Measurements from ENCODE around the gene CROCC2. TPM values are rescaled to one million over a fixed set of nuclear protein-coding genes. Genes with fewer than 3 reads are reported as not detected.

Gene CROCC2
- polyA plus RNA-seq, 6 donors from 2014 or later, result not detected

GRCh38 chr2:240879105-240879504 is 27.0 kb upstream of the CROCC2 start:
- no peak overlapping the region for H3K4me3 Mint-ChIP-seq
- ATAC-seq (ENCODE audit: low read depth in 2 of 2) (no peak), DNase-seq (no peak)
- H3K4me1 Mint-ChIP-seq, result no peaks in the 10 kb centered on the region
- no peaks in the 10 kb centered on the region for H3K36me3 Mint-ChIP-seq
- peak overlapping the region in 1 of 6 donors; percentile 38 for H3K27ac Mint-ChIP-seq
- H3K9me3 Mint-ChIP-seq, result no peaks in the 10 kb centered on the region
- H3K27me3 Mint-ChIP-seq, result peaks cover 0 to 6% (median 5%) of the 10 kb centered on the region in 3 donors

DNA sequence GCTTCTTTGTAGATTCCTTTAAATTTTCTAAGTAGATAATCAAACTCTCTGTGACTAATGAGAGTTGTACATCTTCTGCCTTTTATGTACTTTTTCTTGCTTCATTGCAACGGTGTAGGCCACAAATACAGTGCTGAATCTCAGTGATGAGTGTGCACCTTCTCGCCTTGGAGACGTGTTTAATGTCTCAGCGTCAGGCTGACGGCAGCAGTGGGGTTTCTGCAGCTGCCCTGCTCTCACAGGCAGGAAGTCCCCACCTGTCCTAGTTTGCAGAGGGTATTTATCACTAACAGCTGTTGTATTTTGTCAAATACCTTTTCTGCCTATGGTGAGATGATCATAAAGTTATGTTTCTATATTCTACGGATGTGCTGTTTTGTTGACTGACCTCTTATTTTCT is 24.2 kb upstream of the CROCC2 start:
- no peak overlapping the region for H3K4me3 Mint-ChIP-seq
- ATAC-seq (ENCODE audit: low read depth in 2 of 2) (no peak), DNase-seq (no peak)
- H3K4me1 Mint-ChIP-seq, result peaks cover 0 to 8% (median 8%) of the 10 kb centered on the region in 3 donors
- peaks cover 0 to 6% (median 5%) of the 10 kb centered on the region in 3 donors for H3K27me3 Mint-ChIP-seq
- H3K36me3 Mint-ChIP-seq, result no peaks in the 10 kb centered on the region
- H3K27ac Mint-ChIP-seq, result no peak overlapping the region
- no peaks in the 10 kb centered on the region for H3K9me3 Mint-ChIP-seq

DNA sequence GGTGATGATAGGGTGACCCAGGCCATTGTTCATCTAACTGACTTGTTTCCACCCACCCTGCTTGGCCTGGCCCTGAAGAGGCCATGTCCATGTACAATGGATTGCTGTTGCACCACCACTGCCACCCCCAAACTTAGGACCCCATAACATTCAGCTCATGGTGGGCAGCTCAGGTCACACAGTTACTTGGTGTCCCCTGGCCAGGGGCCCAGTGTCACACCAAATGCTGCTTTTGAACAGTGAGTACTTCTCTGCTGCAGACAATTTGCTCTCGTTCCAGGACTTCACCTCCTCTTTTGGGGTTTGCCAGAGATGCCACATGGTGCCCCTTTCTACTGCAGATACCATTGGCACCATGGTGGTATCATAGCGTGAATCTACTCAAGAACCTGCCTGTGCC is 21.9 kb upstream of the CROCC2 start:
- no peak for ATAC-seq (ENCODE audit: low read depth in 2 of 2)
- Mint-ChIP-seq H3K27me3 (peaks cover 0 to 6% (median 5%) of the 10 kb centered on the region in 3 donors), H3K27ac (no peak overlapping the region)

DNA sequence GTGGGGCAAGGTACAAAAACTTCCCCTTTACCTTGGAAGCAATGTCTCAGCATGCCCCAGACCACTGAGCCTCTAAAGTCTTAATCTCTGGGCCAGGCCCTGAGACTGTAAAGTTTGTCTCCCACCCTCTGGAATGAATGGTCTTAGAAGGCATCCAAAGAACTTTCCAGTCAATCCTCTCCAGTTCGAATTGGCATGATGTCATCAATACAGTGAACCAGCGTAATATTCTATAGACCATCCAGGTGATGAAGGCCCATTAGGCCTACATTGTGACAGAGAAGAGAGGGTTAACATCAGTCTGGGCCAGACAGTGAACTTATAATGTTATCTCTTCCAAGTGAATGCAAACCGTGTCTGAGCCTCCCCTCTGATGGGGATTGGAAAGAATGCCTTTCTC is 21.4 kb upstream of the CROCC2 start:
- ATAC-seq (ENCODE audit: low read depth in 2 of 2) (no peak), DNase-seq (no peak)
- H3K36me3 Mint-ChIP-seq, result no peaks in the 10 kb centered on the region
- H3K27ac Mint-ChIP-seq, result no peak overlapping the region
- peaks cover 0 to 8% (median 8%) of the 10 kb centered on the region in 3 donors for H3K4me1 Mint-ChIP-seq
- H3K9me3 Mint-ChIP-seq, result no peaks in the 10 kb centered on the region
- H3K4me3 Mint-ChIP-seq, result no peak overlapping the region
- peaks cover 0 to 6% (median 5%) of the 10 kb centered on the region in 3 donors for H3K27me3 Mint-ChIP-seq

More for the DNA sequence above, 21.9 kb upstream of the CROCC2 start:
- no peaks in the 10 kb centered on the region for H3K36me3 Mint-ChIP-seq
- H3K4me1 Mint-ChIP-seq, result peaks cover 0 to 8% (median 8%) of the 10 kb centered on the region in 3 donors
- DNase-seq, result no peak
- no peaks in the 10 kb centered on the region for H3K9me3 Mint-ChIP-seq
- H3K4me3 Mint-ChIP-seq, result no peak overlapping the region

- H3K27me3 Mint-ChIP-seq, result peaks cover 0 to 6% (median 0%) of the 10 kb centered on the region in 3 donors
- H3K4me3 Mint-ChIP-seq, result no peak overlapping the region
- H3K27ac Mint-ChIP-seq, result no peak overlapping the region
- no peaks in the 10 kb centered on the region for H3K9me3 Mint-ChIP-seq
- DNase-seq (no peak), ATAC-seq (ENCODE audit: low read depth in 2 of 2) (no peak)
- H3K36me3 Mint-ChIP-seq, result no peaks in the 10 kb centered on the region
- peaks cover 0 to 8% (median 8%) of the 10 kb centered on the region in 3 donors for H3K4me1 Mint-ChIP-seq
Measured at GRCh38 chr2:240885566-240885965, 20.6 kb upstream of the CROCC2 start.

GRCh38 chr2:240886023-240886565 is 20.0 kb upstream of the CROCC2 start:
- Mint-ChIP-seq H3K27ac (peak overlapping the region in 1 of 6 donors; percentile 48), H3K27me3 (peaks cover 0 to 3% (median 0%) of the 10 kb centered on the region in 3 donors), H3K9me3 (no peaks in the 10 kb centered on the region), H3K36me3 (no peaks in the 10 kb centered on the region), H3K4me3 (no peak overlapping the region), H3K4me1 (peaks cover 0 to 8% (median 8%) of the 10 kb centered on the region in 3 donors)
- no peak for DNase-seq
- no peak for ATAC-seq (ENCODE audit: low read depth in 2 of 2)

GRCh38 chr2:240886678-240887609 is 19.2 kb upstream of the CROCC2 start:
- H3K9me3 Mint-ChIP-seq, result no peaks in the 10 kb centered on the region
- no peaks in the 10 kb centered on the region for H3K36me3 Mint-ChIP-seq
- H3K27me3 Mint-ChIP-seq, result peaks cover 0 to 3% (median 0%) of the 10 kb centered on the region in 3 donors
- no peak overlapping the region for H3K27ac Mint-ChIP-seq
- peaks cover 0 to 8% (median 8%) of the 10 kb centered on the region in 3 donors for H3K4me1 Mint-ChIP-seq
- DNase-seq (no peak), ATAC-seq (ENCODE audit: low read depth in 2 of 2) (no peak)
- H3K4me3 Mint-ChIP-seq, result peak overlapping the region in 1 of 8 donors; percentile 29

DNA sequence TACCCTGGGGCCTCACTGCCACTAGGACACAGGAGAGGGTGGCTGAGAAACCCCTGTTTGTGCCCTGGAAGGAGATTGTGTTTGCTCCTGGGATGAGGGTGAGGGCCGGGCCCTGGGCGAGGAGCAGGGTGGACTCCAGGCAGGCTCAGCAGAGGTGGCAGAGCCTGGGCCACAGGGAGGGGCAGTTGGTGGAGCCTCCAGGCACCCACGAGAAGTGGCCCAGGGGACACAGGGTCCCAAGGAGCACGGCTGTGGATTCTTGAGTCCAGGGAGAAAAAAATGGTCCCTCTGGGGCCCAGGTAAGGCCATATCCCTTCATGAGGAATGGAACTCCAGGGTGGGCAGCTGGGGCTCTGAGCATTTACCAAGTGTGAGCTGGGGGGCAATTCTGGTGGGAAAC is 18.5 kb upstream of the CROCC2 start:
- Mint-ChIP-seq H3K36me3 (no peaks in the 10 kb centered on the region), H3K9me3 (no peaks in the 10 kb centered on the region), H3K27ac (no peak overlapping the region), H3K27me3 (peaks cover 0 to 3% (median 0%) of the 10 kb centered on the region in 3 donors), H3K4me1 (peaks cover 0 to 8% (median 8%) of the 10 kb centered on the region in 3 donors), H3K4me3 (peak overlapping the region in 1 of 8 donors; percentile 29)
- ATAC-seq (ENCODE audit: low read depth in 2 of 2) (no peak), DNase-seq (no peak)

GRCh38 chr2:240888130-240888889 is 17.8 kb upstream of the CROCC2 start:
- Mint-ChIP-seq H3K36me3 (no peaks in the 10 kb centered on the region), H3K27me3 (peaks cover 0 to 2% (median 0%) of the 10 kb centered on the region in 3 donors), H3K4me3 (no peak overlapping the region), H3K9me3 (no peaks in the 10 kb centered on the region), H3K4me1 (peaks cover 0 to 8% (median 8%) of the 10 kb centered on the region in 3 donors), H3K27ac (no peak overlapping the region)
- no peak for ATAC-seq (ENCODE audit: low read depth in 2 of 2)
- DNase-seq, result no peak

- no peaks in the 10 kb centered on the region for H3K9me3 Mint-ChIP-seq
- H3K27ac Mint-ChIP-seq, result no peak overlapping the region
- no peaks in the 10 kb centered on the region for H3K27me3 Mint-ChIP-seq
- peaks cover 0 to 8% (median 8%) of the 10 kb centered on the region in 3 donors for H3K4me1 Mint-ChIP-seq
- DNase-seq (no peak), ATAC-seq (ENCODE audit: low read depth in 2 of 2) (no peak)
- no peaks in the 10 kb centered on the region for H3K36me3 Mint-ChIP-seq
- peak overlapping the region in 1 of 8 donors; percentile 29 for H3K4me3 Mint-ChIP-seq
Measured at GRCh38 chr2:240888890-240889573, 17.1 kb upstream of the CROCC2 start.

DNA sequence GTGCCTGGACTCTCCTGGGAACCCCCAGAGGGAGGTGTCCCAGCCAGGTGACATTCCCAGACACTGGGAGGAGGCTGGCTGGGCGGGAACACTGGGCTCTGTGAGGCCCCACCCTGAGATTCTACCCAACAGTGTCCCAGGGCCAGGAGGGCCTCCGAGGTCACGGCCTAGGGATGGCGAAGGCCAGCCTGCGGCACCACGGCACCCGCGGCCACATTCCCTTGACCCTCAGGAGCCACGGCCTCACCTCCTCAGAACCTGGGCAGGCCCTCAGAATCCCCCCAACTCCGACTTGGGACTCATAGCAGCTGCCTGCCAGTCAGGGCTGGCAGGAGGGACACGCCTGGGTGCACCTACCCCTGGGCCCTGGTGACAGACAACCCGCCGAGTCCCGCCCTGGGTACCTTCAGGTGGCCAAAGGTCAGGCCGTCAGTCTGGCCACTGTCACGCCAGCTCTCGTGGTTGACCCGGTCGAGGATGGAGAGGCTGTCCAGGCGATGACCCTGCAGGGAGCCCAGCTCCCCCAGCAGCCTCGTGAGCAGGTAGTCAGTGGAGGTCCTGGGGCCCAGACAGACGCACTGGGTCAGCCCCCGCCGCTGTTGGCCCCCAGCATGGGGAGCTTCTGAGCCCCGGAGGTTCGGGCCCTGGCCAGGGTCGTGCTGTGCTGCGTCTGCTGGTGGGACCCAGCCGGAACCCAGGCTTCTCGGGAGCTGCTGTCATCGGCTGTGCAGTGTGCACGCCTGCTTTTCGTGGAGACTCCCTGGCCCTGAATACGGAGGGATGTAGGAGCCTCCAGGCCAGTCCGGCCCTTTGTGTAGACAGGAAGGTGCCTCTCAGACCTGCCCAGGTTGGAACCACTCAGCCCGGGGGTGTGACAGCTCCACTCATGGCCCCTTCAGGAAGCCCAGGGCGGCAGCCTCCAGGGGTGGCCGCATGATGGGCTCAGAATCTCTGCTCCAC is 16.3 kb upstream of the CROCC2 start:
- no peak overlapping the region for H3K4me3 Mint-ChIP-seq
- no peaks in the 10 kb centered on the region for H3K36me3 Mint-ChIP-seq
- no peak for ATAC-seq (ENCODE audit: low read depth in 2 of 2)
- no peaks in the 10 kb centered on the region for H3K27me3 Mint-ChIP-seq
- peaks cover 0 to 8% (median 8%) of the 10 kb centered on the region in 3 donors for H3K4me1 Mint-ChIP-seq
- no peaks in the 10 kb centered on the region for H3K9me3 Mint-ChIP-seq
- no peak overlapping the region for H3K27ac Mint-ChIP-seq
- DNase-seq, result no peak

DNA sequence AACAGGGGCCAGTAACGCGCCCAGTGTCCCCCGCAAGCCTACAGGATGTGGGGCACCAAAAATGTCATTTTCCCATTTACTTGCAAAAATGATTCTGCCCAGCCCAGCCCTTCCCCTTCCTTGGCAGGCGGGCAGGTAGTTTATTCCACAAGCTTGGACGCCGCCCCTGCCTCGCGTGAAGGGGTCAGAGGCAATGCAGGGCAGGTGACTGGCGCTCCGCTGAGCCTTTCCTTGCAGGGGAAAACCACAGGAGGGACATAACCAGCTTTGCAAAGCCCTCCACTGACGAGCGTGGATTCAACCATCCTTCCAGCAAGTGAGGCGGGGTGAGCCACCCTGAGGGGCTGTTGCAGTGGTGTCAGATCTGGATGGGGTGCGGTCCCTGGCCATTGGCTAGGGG is 15.4 kb upstream of the CROCC2 start:
- Mint-ChIP-seq H3K27me3 (no peaks in the 10 kb centered on the region), H3K4me1 (peaks cover 0 to 7% (median 7%) of the 10 kb centered on the region in 3 donors)
- ATAC-seq (ENCODE audit: low read depth in 2 of 2), result no peak

More for the DNA sequence above, 15.4 kb upstream of the CROCC2 start:
- Mint-ChIP-seq H3K36me3 (no peaks in the 10 kb centered on the region), H3K27ac (no peak overlapping the region), H3K9me3 (no peaks in the 10 kb centered on the region), H3K4me3 (no peak overlapping the region)
- no peak for DNase-seq

All from naive B cell (primary cell).